Fibroblast of lung (primary cell): ENCODE data around the gene HPCAL1.

Experiments used
- EZH2 ChIP-seq: IDR thresholded peaks from 2 replicates; pipeline ENCODE4 v1.5.1; 2012; ENCODE audit warnings: low read length, control low read depth, mild to moderate bottlenecking; ENCODE audit errors: missing control alignments
- TF ChIP-seq, protein P1 (sequence below), 2 donors: IDR thresholded peaks in 1 of 2; conservative IDR thresholded peaks in 1 of 2; 1 replicate in 1 of 2; 2 replicates in 1 of 2; pipeline ENCODE4 v1.5.1; 2011 to 2012; ENCODE audit warnings: low read length in 2 of 2, control low read depth in 1 of 2, inconsistent platforms in 1 of 2, low read depth in 1 of 2, mild to moderate bottlenecking in 1 of 2

DNA sequence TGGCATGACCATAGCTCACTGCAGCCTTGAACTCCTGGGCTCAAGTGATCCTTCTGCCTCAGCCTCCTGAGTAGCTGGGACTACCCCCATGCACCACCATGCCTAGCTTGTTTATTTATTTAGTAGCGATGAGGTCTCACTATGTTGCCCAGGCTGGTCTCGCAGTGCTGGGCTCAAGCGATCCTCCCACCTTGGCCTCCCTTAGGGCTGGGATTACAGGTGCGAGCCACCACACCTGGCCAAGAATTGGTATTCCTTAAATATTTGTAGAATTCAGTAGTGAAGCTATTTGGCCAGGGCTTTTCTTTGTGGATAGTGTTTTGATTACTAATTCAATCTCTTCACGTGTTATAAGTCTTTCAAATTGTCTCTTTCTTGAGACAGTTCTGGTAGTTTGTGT, 89.4 kb downstream of the HPCAL1 start:
- TF ChIP-seq, protein P1, sequence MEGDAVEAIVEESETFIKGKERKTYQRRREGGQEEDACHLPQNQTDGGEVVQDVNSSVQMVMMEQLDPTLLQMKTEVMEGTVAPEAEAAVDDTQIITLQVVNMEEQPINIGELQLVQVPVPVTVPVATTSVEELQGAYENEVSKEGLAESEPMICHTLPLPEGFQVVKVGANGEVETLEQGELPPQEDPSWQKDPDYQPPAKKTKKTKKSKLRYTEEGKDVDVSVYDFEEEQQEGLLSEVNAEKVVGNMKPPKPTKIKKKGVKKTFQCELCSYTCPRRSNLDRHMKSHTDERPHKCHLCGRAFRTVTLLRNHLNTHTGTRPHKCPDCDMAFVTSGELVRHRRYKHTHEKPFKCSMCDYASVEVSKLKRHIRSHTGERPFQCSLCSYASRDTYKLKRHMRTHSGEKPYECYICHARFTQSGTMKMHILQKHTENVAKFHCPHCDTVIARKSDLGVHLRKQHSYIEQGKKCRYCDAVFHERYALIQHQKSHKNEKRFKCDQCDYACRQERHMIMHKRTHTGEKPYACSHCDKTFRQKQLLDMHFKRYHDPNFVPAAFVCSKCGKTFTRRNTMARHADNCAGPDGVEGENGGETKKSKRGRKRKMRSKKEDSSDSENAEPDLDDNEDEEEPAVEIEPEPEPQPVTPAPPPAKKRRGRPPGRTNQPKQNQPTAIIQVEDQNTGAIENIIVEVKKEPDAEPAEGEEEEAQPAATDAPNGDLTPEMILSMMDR (conservative IDR thresholded peaks at IDR 0.05 in 1 of 2, IDR thresholded peaks at IDR 0.05 in 1 of 2; ENCODE audit: low read depth in 1 of 2, low read length in 2 of 2), result no peak
- no peak for TF ChIP-seq EZH2
